K562 (cell line): ENCODE data around the gene SLC2A10. TPM values are rescaled to one million over a fixed set of nuclear protein-coding genes. Genes with fewer than 3 reads are reported as not detected.

Source experiments
- CREB3 ChIP-seq: fragments of 450-650 bp; conservative IDR thresholded peaks from 2 replicates; pipeline ENCODE4 v1.6.1; 2016; ENCODE audit warnings: missing genetic modification characterization, low read depth, mild to moderate bottlenecking, missing compliant biosample characterization, moderate library complexity
- HCFC1 ChIP-seq: IDR thresholded peaks from 2 replicates; pipeline ENCODE4 v1.6.1; 2012; ENCODE audit warnings: low read depth, low read length, improper control_type of control experiment
- HMGXB4 ChIP-seq: sonication (generic); formaldehyde crosslinking; IDR thresholded peaks from 2 replicates; pipeline ENCODE4 v1.8.1; 2023; ENCODE audit warnings: mild to moderate bottlenecking, missing genetic modification reagents
- MTA2 ChIP-seq: fragments of 450-650 bp; IDR thresholded peaks from 2 replicates; pipeline ENCODE4 v1.6.1; 2016; ENCODE audit warnings: low read depth
- RAD21 ChIP-seq, 2 experiments: fragments of 250-450 bp in 1 of 2; fragments of 450-650 bp in 1 of 2; sonication (Bioruptor Pico) in 1 of 2; formaldehyde crosslinking in 1 of 2; IDR thresholded peaks in 1 of 2; conservative IDR thresholded peaks in 1 of 2; 2 replicates each; pipeline versions ENCODE4 v1.4.0 to v1.8.0; 2020 to 2022; ENCODE audit warnings: mild to moderate bottlenecking in 2 of 2, moderate library complexity in 1 of 2
- RBM34 ChIP-seq: fragments of 200-400 bp; formaldehyde crosslinking; IDR thresholded peaks from 2 replicates; pipeline ENCODE4 v1.6.1; 2018; ENCODE audit warnings: low read length, borderline replicate concordance; ENCODE audit not compliant: insufficient read depth
- SRSF7 ChIP-seq: fragments of 200-400 bp; formaldehyde crosslinking; optimal IDR thresholded peaks from 2 replicates; pipeline ENCODE3; 2017; ENCODE audit warnings: mild to moderate bottlenecking, low read depth, low read length
- TAF9B ChIP-seq: fragments of 450-650 bp; IDR thresholded peaks from 2 replicates; pipeline ENCODE4 v1.6.1; 2018; ENCODE audit warnings: mild to moderate bottlenecking; ENCODE audit not compliant: partially characterized antibody
- TEAD1 ChIP-seq, 2 experiments: fragments of 450-650 bp in 1 of 2; sonication (generic) in 1 of 2; formaldehyde crosslinking; IDR thresholded peaks; 2 replicates each; pipeline versions ENCODE4 v1.4.0 to v1.8.0; 2020 to 2022; ENCODE audit warnings: mild to moderate bottlenecking in 2 of 2, missing genetic modification reagents in 1 of 2
- ZC3H11A ChIP-seq: IDR thresholded peaks from 2 replicates; pipeline ENCODE4 v1.6.1; 2012; ENCODE audit warnings: low read depth, low read length, improper control_type of control experiment
- ZEB2 ChIP-seq: fragments of 450-650 bp; IDR thresholded peaks from 2 replicates; pipeline ENCODE4 v1.6.1; 2016
- ZNF197 ChIP-seq: fragments of 200-800 bp; sonication (Bioruptor generic); IDR thresholded peaks from 2 replicates; pipeline ENCODE4 v1.6.1; 2016; ENCODE audit warnings: low read depth, missing genetic modification characterization, missing compliant biosample characterization
- ZNF655 ChIP-seq: fragments of 250-450 bp; sonication (Bioruptor Pico); IDR thresholded peaks from 2 replicates; pipeline ENCODE4 v1.5.0; 2021
- polyA plus RNA-seq, 8 experiments: library from polyadenylated mRNA; depleted of rRNA in 4 of 8; stranded (reverse) in 5 of 8; unstranded in 3 of 8; fragments of >200 nt; fragmentation: Nextera tagmentation in 2 of 8; fragmentation: Illumina TruSeq in 1 of 8; extraction: Ambion mirVana in 2 of 8; extraction: Trizol in 1 of 8; gene quantifications; 2 replicates each; pipeline versions ENCODE4 v1.2.1 to v1.2.3, GENCODE V29; 2011 to 2014; ENCODE audit warnings: inconsistent platforms in 1 of 8, missing spikeins in 1 of 8
- total RNA-seq, 7 experiments: library from RNA; depleted of rRNA in 6 of 7; stranded (reverse); fragments of >200 nt in 6 of 7; fragmentation: Illumina TruSeq in 2 of 7; extraction: Trizol in 2 of 7; gene quantifications; 2 replicates each; pipeline versions ENCODE4 v1.2.1 to v1.2.3, GENCODE V29; 2011 to 2021; ENCODE audit warnings: low replicate concordance in 1 of 7

SLC2A10 gene
- total and polyA plus RNA-seq, 9 of the 15 experiments (the other 6 are each of a cell fraction or from before 2014, with no cell fraction given), result 0.01 to 1.8 (median 0.10) TPM

- TF ChIP-seq ZNF197 (CRISPR knock-in tag), result no peak
- no peak for TF ChIP-seq ZNF655 (CRISPR knock-in tag)
- TF ChIP-seq RAD21 (CRISPR knock-in tag; conservative IDR thresholded peaks at IDR 0.05 in 1 of 2, IDR thresholded peaks at IDR 0.05 in 1 of 2), result peak; percentile 48 to 78
- TF ChIP-seq SRSF7, result no peak
- no peak for TF ChIP-seq HCFC1
- no peak for TF ChIP-seq ZC3H11A
- no peak for TF ChIP-seq TAF9B
- TF ChIP-seq HMGXB4 (CRISPR knock-in tag), result no peak
- TF ChIP-seq TEAD1 (CRISPR knock-in tag; IDR thresholded peaks at IDR 0.05), result no peak
- TF ChIP-seq ZEB2, result no peak
- TF ChIP-seq CREB3 (tag), result no peak
- TF ChIP-seq RBM34, result no peak
- TF ChIP-seq MTA2, result no peak
These were observed 48.6 kb downstream of the SLC2A10 start (continued) for GRCh38 chr20:46757754-46758678.
